K562 (cell line): ENCODE data around the gene PRXL2B. TPM values are rescaled to one million over a fixed set of nuclear protein-coding genes. Genes with fewer than 3 reads are reported as not detected.
A peak's percentile ranks its signal among the peaks of the same experiment; 100 is the strongest.

Experiments used
- ATAC-seq: fragments of 200-7000 bp; cut with Tn5 transposase; 3 replicates; pipeline ENCODE4 v1.9.1; 2020; ENCODE audit warnings: moderate library complexity
- BruUV-seq: library from RNA; stranded (reverse); fragments of 400-500 nt; replicated peaks from 2 replicates; lab custom pipeline; 2021; lab: Mats Ljungman, UMichigan
- CTCF ChIA-PET: fragments of 300-600 bp; formaldehyde crosslinking; extraction: SDS; loops from one replicate; lab custom pipeline; 2021; ENCODE audit warnings: low intra/inter-chr PET ratio; lab: Yijun Ruan, JAX
- POLR2A ChIA-PET: fragments of 300-600, 350-650 bp; sonication (Branson Sonifier 250); formaldehyde crosslinking; extraction: SDS; loops from one replicate; lab custom pipeline; 2021; ENCODE audit warnings: antibody characterized with exemption, inconsistent platforms; lab: Yijun Ruan, JAX
- DNase-seq, 4 experiments: peaks; one replicate each; pipeline versions ENCODE4 v3.0.0 to v3.0.0-alpha.2; 2011 to 2018; ENCODE audit warnings: low spot score in 3 of 4, mixed read lengths in 3 of 4; ENCODE audit errors: extremely low read depth in 1 of 4
- FAIRE-seq: peaks from 2 replicates; lab custom pipeline; 2011; peaks lifted over from hg19 to GRCh38; lab: Jason Lieb, UNC
- H2AFZ ChIP-seq: 2 replicates; pipeline ENCODE4 v1.6.0; 2011; ENCODE audit warnings: low read depth, low read length, control low read depth, inconsistent platforms
- H3K27ac ChIP-seq: fragments of 200-600 bp; 3 replicates; pipeline ENCODE4 v1.8.0; 2011; ENCODE audit warnings: low read depth, mild to moderate bottlenecking, control low read depth, inconsistent platforms, low read length, moderate library complexity, mixed read lengths; ENCODE audit errors: extremely low read depth
- H3K27me3 ChIP-seq, 2 experiments: fragments of 300-600 bp in 1 of 2; 2 replicates in 1 of 2; 3 replicates in 1 of 2; pipeline versions ENCODE4 v1.6.0 to v1.8.0; 2011; ENCODE audit warnings: inconsistent platforms in 2 of 2, low read length in 2 of 2, mild to moderate bottlenecking in 1 of 2, mixed read lengths in 1 of 2, moderate library complexity in 1 of 2; ENCODE audit not compliant: control insufficient read depth in 2 of 2, insufficient read depth in 2 of 2
- H3K36me3 ChIP-seq: fragments of 300-600 bp; 3 replicates; pipeline ENCODE4 v1.8.0; 2011; ENCODE audit warnings: mild to moderate bottlenecking, low read length, inconsistent platforms; ENCODE audit not compliant: control insufficient read depth, insufficient read depth
- H3K4me1 ChIP-seq, 2 experiments: fragments of 200-600 bp in 1 of 2; replicated peaks in 1 of 2; 2 replicates in 1 of 2; 3 replicates in 1 of 2; pipeline versions ENCODE4 v1.5.1 to v1.8.0; 2011; ENCODE audit warnings: inconsistent platforms in 2 of 2, low read length in 2 of 2, mild to moderate bottlenecking in 1 of 2, mixed read lengths in 1 of 2, moderate library complexity in 1 of 2; ENCODE audit not compliant: control insufficient read depth in 2 of 2, insufficient read depth in 2 of 2
- H3K4me2 ChIP-seq: 2 replicates; pipeline ENCODE4 v1.6.1; 2011; ENCODE audit warnings: low read length, control low read depth, inconsistent platforms, mixed read lengths; ENCODE audit not compliant: insufficient read depth
- H3K4me3 ChIP-seq: fragments of 200-600 bp; sonication (generic), shearing (Covaris generic); 2 replicates; pipeline ENCODE4 v1.5.1; 2016; ENCODE audit warnings: control low read depth, inconsistent platforms
- H3K79me2 ChIP-seq: fragments of 200-600 bp; 3 replicates; pipeline ENCODE4 v1.8.0; 2011; ENCODE audit warnings: low read length, inconsistent platforms; ENCODE audit not compliant: control insufficient read depth, insufficient read depth
- H3K9ac ChIP-seq, 2 experiments: 2 replicates each; pipeline versions ENCODE4 v1.6.0 to v1.6.1; 2011; ENCODE audit warnings: low read depth in 2 of 2, low read length in 2 of 2, control low read depth in 1 of 2, inconsistent platforms in 1 of 2, mild to moderate bottlenecking in 1 of 2, mixed read lengths in 1 of 2; ENCODE audit not compliant: insufficient read depth in 1 of 2
- H3K9me1 ChIP-seq: one replicate; pipeline ENCODE4 v1.6.0; 2011; ENCODE audit warnings: inconsistent platforms, mild to moderate bottlenecking, low read length, moderate library complexity; ENCODE audit not compliant: control insufficient read depth, insufficient read depth
- H3K9me3 ChIP-seq: replicated peaks from 2 replicates; pipeline ENCODE4 v1.5.1; 2011; ENCODE audit warnings: low read depth, low read length, inconsistent platforms; ENCODE audit not compliant: control insufficient read depth, insufficient read depth
- H4K20me1 ChIP-seq: replicated peaks from 2 replicates; pipeline ENCODE4 v1.6.1; 2011; ENCODE audit warnings: low read length, inconsistent platforms, mixed read lengths; ENCODE audit not compliant: control insufficient read depth, insufficient read depth
- BCOR ChIP-seq: fragments of 450-650 bp; IDR thresholded peaks from 2 replicates; pipeline ENCODE4 v1.6.1; 2016
- PTBP1 ChIP-seq: fragments of 200-400 bp; formaldehyde crosslinking; IDR thresholded peaks from 2 replicates; pipeline ENCODE4 v1.6.1; 2017; ENCODE audit warnings: low read depth, low read length
- ZNF121 ChIP-seq: sonication (generic); formaldehyde crosslinking; conservative IDR thresholded peaks from 2 replicates; pipeline ENCODE4 v1.8.0; 2022; ENCODE audit warnings: missing genetic modification reagents
- WGBS: fragments of 100-300 bp; shearing (Covaris generic); methylation state at CpG from one replicate; pipeline ENCODE4 v1.1.6; 2016; ENCODE audit warnings: low coverage, mixed read lengths; ENCODE audit not compliant: insufficient coverage; ENCODE audit errors: missing lambda C conversion rate; 5-methylcytosine and 5-hydroxymethylcytosine counted together
- in situ Hi-C: fragments of 300-500 bp; cut with MboI; formaldehyde crosslinking; loops from 4 replicates; pipeline ENCODE4 v1.15.0; 2018; ENCODE audit warnings: inconsistent platforms, mixed read lengths
- intact Hi-C: fragments of 100-400 bp; cut with micrococcal nuclease; formaldehyde crosslinking; loops from 2 replicates; pipeline ENCODE4 v1.14.2; 2022
- polyA plus RNA-seq, 8 experiments: library from polyadenylated mRNA; depleted of rRNA in 4 of 8; stranded (reverse) in 5 of 8; unstranded in 3 of 8; fragments of >200 nt; fragmentation: Nextera tagmentation in 2 of 8; fragmentation: Illumina TruSeq in 1 of 8; extraction: Ambion mirVana in 2 of 8; extraction: Trizol in 1 of 8; gene quantifications; 2 replicates each; pipeline versions ENCODE4 v1.2.1 to v1.2.3, GENCODE V29; 2011 to 2014; ENCODE audit warnings: inconsistent platforms in 1 of 8, missing spikeins in 1 of 8
- total RNA-seq, 7 experiments: library from RNA; depleted of rRNA in 6 of 7; stranded (reverse); fragments of >200 nt in 6 of 7; fragmentation: Illumina TruSeq in 2 of 7; extraction: Trizol in 2 of 7; gene quantifications; 2 replicates each; pipeline versions ENCODE4 v1.2.1 to v1.2.3, GENCODE V29; 2011 to 2021; ENCODE audit warnings: low replicate concordance in 1 of 7

The PRXL2B gene
- total and polyA plus RNA-seq, 9 of the 15 experiments (the other 6 are each of a cell fraction or from before 2014, with no cell fraction given), result 0.99 to 25.3 (median 11.8) TPM

- Histone ChIP-seq H4K20me1 (no peaks in the 10 kb centered on the region; the same call in 1 of the 2 replicates), H3K9me1 (no peaks in the 10 kb centered on the region), H2AFZ (no peak overlapping the region), H3K4me1 (peaks cover 0 to 46% of the 10 kb centered on the region in 2 experiments; a peak in 2 of 5 replicates), H3K27me3 (peaks cover 4 to 37% of the 10 kb centered on the region in 2 experiments; a peak in 4 of 5 replicates), H3K36me3 (no peaks in the 10 kb centered on the region), H3K9me3 (no peaks in the 10 kb centered on the region; the same call in 1 of the 2 replicates), H3K27ac (no peak overlapping the region), H3K4me3 (no peak overlapping the region), H3K79me2 (no peaks in the 10 kb centered on the region), H3K4me2 (no peak overlapping the region), H3K9ac (no peak overlapping the region)
- no peak for DNase-seq
- BruUV-seq, result no TSS peak
- ChIA-PET CTCF (no interaction called here), POLR2A (interaction anchor here (0.6 to 1.9 kb wide), 3 partner anchors 16 to 233 kb away, joined by 3 to 9 read pairs (median 3); partner anchors contain the start of gene PRXL2B)
- TF ChIP-seq BCOR, result 0 out of 2 replicates have a peak, but pooled peaks have one; percentile 29
- no peak for TF ChIP-seq PTBP1
- peak; percentile 82 for TF ChIP-seq ZNF121 (CRISPR knock-in tag)
- intact Hi-C loops (no loop called here), in situ Hi-C loops (no loop called here)
- no peak for FAIRE-seq
- 10% methylated on average over 21 of the region's 21 CpGs for WGBS
- no peak; the same call in 2 of the 3 replicates for ATAC-seq
Observed at GRCh38 chr1:2610036-2610959, 23.7 kb downstream of the PRXL2B start.
